Hepatocyte (in vitro differentiated cells): Measurements from ENCODE around the gene TFF2.

Experiments
- CTCF ChIP-seq: fragments of 200-600 bp; sonication (generic); IDR thresholded peaks from 2 replicates; pipeline ENCODE4 v1.5.1; 2016; ENCODE audit warnings: antibody characterized with exemption, mild to moderate bottlenecking; ENCODE audit not compliant: poor library complexity
- EZH2 ChIP-seq: fragments of 200-600 bp; sonication (generic); IDR thresholded peaks from 2 replicates; pipeline ENCODE4 v1.6.1; 2016; ENCODE audit warnings: antibody characterized with exemption, mild to moderate bottlenecking, borderline replicate concordance
- EZH2phosphoT487 ChIP-seq: fragments of 200-600 bp; sonication (generic); IDR thresholded peaks from one replicate; pipeline ENCODE4 v1.6.1; 2018; ENCODE audit warnings: antibody characterized with exemption, mild to moderate bottlenecking, low read depth, moderate library complexity; ENCODE audit not compliant: unreplicated experiment, severe bottlenecking

DNA sequence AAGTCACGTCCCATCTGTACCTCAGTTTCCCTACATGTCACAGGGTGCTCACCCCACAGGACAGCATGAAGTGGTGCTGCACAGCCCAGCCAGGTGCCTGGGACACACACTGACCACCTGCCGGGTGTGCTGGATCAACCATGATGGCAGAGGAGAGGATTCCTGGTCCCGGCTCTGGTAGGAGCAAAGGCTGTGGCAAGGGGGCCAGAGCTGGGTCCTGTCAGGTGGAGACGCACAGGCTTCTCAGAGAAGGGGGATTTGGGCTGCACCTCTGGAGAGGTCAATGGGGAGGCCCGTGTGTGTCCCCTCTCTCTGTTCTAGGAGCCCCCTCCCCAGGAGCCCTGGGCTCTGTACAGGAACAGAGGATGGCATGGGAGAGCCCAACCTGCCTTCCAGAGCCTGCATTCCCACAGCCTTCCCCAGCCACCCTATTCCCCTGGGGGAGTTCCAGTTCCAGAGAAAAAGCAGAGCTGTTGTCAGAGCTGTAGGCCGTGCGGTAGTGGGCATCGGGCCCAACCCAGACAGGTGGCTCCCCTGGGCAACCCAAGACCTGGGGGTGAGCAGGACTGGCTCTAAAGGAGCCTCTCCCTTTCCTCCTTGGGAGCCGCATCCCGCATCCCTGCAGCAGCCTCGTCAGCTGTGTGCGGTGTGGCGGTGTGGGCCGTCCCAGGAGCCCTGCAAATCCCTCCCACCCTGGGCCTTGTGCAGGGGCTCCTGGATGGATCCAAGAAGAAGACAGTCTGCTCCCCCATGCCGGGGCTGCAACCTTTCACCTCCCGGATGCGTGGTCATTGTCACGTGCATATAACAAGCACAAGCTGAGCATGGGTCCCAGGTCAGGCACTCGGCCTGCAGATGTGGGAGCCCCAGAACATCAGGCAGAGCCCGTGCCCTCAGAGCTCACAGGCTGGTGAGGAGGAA, 32.7 kb downstream of the TFF2 start:
- no peak for TF ChIP-seq EZH2
- no peak for TF ChIP-seq CTCF
- no peak for TF ChIP-seq EZH2phosphoT487
